ENCODE results near the gene TMEM271.
"Not testable (repeated sequence)": the region's sequence is repeated elsewhere in the genome, so short reads cannot be mapped to it uniquely, and the experiment has no call there.

The TMEM271 gene

GRCh38 chr4:598925-599324, 22.8 kb upstream of the TMEM271 start:
- Mint-ChIP-seq H3K27ac (no peak overlapping the region), H3K4me3 (no peak overlapping the region), H3K9me3 (peaks cover 8% of the 10 kb centered on the region), H3K27me3 (no peaks in the 10 kb centered on the region), H3K4me1 (no peaks in the 10 kb centered on the region), H3K36me3 (no peaks in the 10 kb centered on the region)
- no peak for DNase-seq
- CTCF ChIA-PET: no interaction called here

GRCh38 chr4:592825-593520, 16.9 kb upstream of the TMEM271 start:
- H3K4me1 Mint-ChIP-seq: no peaks in the 10 kb centered on the region
- no peak overlapping the region for H3K27ac Mint-ChIP-seq
- CTCF ChIA-PET: no interaction called here
- H3K36me3 Mint-ChIP-seq: no peaks in the 10 kb centered on the region
- peaks cover 5% of the 10 kb centered on the region for H3K27me3 Mint-ChIP-seq
- no peak for DNase-seq
- no peak overlapping the region for H3K4me3 Mint-ChIP-seq
- peaks cover 19% of the 10 kb centered on the region for H3K9me3 Mint-ChIP-seq

GRCh38 chr4:592178-592577, 16.1 kb upstream of the TMEM271 start:
- DNase-seq, H3K4me3 Mint-ChIP-seq, CTCF ChIA-PET, H3K27ac Mint-ChIP-seq, H3K4me1 Mint-ChIP-seq, H3K36me3 Mint-ChIP-seq, H3K27me3 Mint-ChIP-seq: not testable (repeated sequence)
- H3K9me3 Mint-ChIP-seq: peaks cover 19% of the 10 kb centered on the region

GRCh38 chr4:590313-590841, 14.3 kb upstream of the TMEM271 start:
- Mint-ChIP-seq H3K4me1 (no peaks in the 10 kb centered on the region), H3K4me3 (no peak overlapping the region), H3K27me3 (peaks cover 5% of the 10 kb centered on the region), H3K9me3 (peaks cover 16% of the 10 kb centered on the region), H3K36me3 (no peaks in the 10 kb centered on the region), H3K27ac (no peak overlapping the region)
- CTCF ChIA-PET: no interaction called here
- no peak for DNase-seq

DNA sequence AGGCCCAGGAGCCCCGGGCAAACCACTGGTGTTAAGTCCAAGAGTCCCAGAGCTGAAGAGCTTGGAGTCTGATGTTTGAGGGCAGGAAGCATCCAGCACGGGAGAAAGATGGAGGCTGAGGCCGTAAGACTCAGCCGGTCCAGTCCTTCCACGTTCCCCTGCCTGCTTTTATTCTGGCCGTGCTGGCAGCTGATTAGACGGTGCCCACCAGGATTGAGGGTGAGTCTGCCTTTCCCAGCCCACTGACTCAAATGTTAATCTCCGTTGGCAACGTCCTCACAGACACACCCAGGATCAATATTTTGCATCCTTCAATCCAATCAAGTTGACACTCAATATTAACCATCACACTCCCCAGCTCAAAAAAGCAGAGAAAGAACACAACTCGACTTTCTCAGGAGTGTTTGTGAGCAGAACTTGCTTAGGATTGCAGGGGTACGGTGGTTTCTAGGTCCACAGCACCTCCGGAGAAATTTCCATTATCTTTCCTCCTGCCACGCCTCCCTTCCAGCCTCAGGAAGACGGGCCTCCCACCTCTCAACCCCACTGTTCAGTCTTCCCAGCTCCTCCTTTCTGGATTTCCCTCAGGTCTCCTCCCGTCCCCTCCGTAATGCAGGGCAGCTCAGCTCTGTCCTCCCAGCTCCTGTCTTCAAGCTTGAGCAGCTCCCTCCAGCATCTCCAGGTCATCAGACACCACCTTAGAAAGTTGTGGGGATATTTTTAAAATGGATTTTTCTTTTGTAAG, 13.3 kb upstream of the TMEM271 start:
- peaks cover 16% of the 10 kb centered on the region for H3K9me3 Mint-ChIP-seq
- peak overlapping the region; percentile 52 for H3K27ac Mint-ChIP-seq
- no peak overlapping the region for H3K4me3 Mint-ChIP-seq
- no peak for DNase-seq
- no peaks in the 10 kb centered on the region for H3K36me3 Mint-ChIP-seq
- peaks cover 5% of the 10 kb centered on the region for H3K27me3 Mint-ChIP-seq
- CTCF ChIA-PET: no interaction called here
- H3K4me1 Mint-ChIP-seq: no peaks in the 10 kb centered on the region

GRCh38 chr4:588351-588849, 12.3 kb upstream of the TMEM271 start:
- H3K9me3 Mint-ChIP-seq: peaks cover 17% of the 10 kb centered on the region
- DNase-seq: no peak
- H3K4me3 Mint-ChIP-seq: no peak overlapping the region
- H3K27me3 Mint-ChIP-seq: peaks cover 5% of the 10 kb centered on the region
- CTCF ChIA-PET: no interaction called here
- H3K27ac Mint-ChIP-seq: no peak overlapping the region
- H3K36me3 Mint-ChIP-seq: no peaks in the 10 kb centered on the region
- no peaks in the 10 kb centered on the region for H3K4me1 Mint-ChIP-seq

- H3K27me3 Mint-ChIP-seq: peaks cover 2% of the 10 kb centered on the region
These were observed 11.7 kb upstream of the TMEM271 start for GRCh38 chr4:587671-588350.

DNA sequence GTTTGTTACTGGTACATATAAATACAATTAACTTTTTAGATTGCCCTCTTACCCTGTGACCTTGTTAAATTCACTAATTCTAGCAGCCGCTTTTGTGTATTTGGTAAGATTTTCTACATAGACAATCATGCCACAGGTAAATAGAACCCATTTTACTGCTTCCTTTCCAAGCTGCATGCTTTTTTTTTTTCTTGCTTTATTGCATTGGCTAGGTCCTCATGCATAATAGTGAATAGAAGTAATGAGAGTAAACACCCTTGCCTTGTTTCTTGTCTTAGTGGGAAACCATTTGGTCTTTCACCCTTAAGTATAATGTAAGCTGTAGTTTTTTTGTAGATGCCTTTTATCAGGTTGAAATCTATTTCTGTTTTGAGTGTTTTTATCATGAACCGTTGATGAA, 7.7 kb upstream of the TMEM271 start:
- no peaks in the 10 kb centered on the region for H3K36me3 Mint-ChIP-seq
- no peak for DNase-seq
- no peak overlapping the region for H3K27ac Mint-ChIP-seq
- no peak overlapping the region for H3K4me3 Mint-ChIP-seq
- H3K4me1 Mint-ChIP-seq: no peaks in the 10 kb centered on the region
- H3K9me3 Mint-ChIP-seq: peaks cover 15% of the 10 kb centered on the region
- CTCF ChIA-PET: no interaction called here
- peaks cover 21% of the 10 kb centered on the region for H3K27me3 Mint-ChIP-seq

More at GRCh38 chr4:587671-588350, 11.7 kb upstream of the TMEM271 start:
- peaks cover 15% of the 10 kb centered on the region for H3K9me3 Mint-ChIP-seq
- H3K27ac Mint-ChIP-seq: no peak overlapping the region
- no peaks in the 10 kb centered on the region for H3K36me3 Mint-ChIP-seq
- no peak overlapping the region for H3K4me3 Mint-ChIP-seq
- no peak for DNase-seq
- CTCF ChIA-PET: interaction anchor here (0.6 kb wide), 1 partner anchor 150 kb away, joined by 3 read pairs; no protein-coding TSS in a partner anchor
- no peaks in the 10 kb centered on the region for H3K4me1 Mint-ChIP-seq

- CTCF ChIA-PET: no interaction called here
- Mint-ChIP-seq H3K27me3 (peaks cover 41% of the 10 kb centered on the region), H3K27ac (no peak overlapping the region), H3K4me3 (no peak overlapping the region), H3K4me1 (peaks cover 6% of the 10 kb centered on the region), H3K9me3 (peaks cover 9% of the 10 kb centered on the region), H3K36me3 (no peaks in the 10 kb centered on the region)
- no peak for DNase-seq
These were observed 5.8 kb upstream of the TMEM271 start for GRCh38 chr4:581753-582361.

- Mint-ChIP-seq H3K36me3 (no peaks in the 10 kb centered on the region), H3K4me1 (peaks cover 6% of the 10 kb centered on the region), H3K27ac (no peak overlapping the region), H3K4me3 (no peak overlapping the region), H3K9me3 (peaks cover 9% of the 10 kb centered on the region), H3K27me3 (peaks cover 47% of the 10 kb centered on the region)
- CTCF ChIA-PET: no interaction called here
- DNase-seq: no peak
These were observed 5.1 kb upstream of the TMEM271 start for GRCh38 chr4:581181-581580.

- H3K27ac Mint-ChIP-seq: no peak overlapping the region
- H3K9me3 Mint-ChIP-seq: peaks cover 9% of the 10 kb centered on the region
- peaks cover 6% of the 10 kb centered on the region for H3K4me1 Mint-ChIP-seq
- no peak for DNase-seq
- CTCF ChIA-PET: no interaction called here
- H3K4me3 Mint-ChIP-seq: no peak overlapping the region
- H3K36me3 Mint-ChIP-seq: no peaks in the 10 kb centered on the region
- peaks cover 54% of the 10 kb centered on the region for H3K27me3 Mint-ChIP-seq
These were observed 3.6 kb upstream of the TMEM271 start for GRCh38 chr4:579543-580175.

DNA sequence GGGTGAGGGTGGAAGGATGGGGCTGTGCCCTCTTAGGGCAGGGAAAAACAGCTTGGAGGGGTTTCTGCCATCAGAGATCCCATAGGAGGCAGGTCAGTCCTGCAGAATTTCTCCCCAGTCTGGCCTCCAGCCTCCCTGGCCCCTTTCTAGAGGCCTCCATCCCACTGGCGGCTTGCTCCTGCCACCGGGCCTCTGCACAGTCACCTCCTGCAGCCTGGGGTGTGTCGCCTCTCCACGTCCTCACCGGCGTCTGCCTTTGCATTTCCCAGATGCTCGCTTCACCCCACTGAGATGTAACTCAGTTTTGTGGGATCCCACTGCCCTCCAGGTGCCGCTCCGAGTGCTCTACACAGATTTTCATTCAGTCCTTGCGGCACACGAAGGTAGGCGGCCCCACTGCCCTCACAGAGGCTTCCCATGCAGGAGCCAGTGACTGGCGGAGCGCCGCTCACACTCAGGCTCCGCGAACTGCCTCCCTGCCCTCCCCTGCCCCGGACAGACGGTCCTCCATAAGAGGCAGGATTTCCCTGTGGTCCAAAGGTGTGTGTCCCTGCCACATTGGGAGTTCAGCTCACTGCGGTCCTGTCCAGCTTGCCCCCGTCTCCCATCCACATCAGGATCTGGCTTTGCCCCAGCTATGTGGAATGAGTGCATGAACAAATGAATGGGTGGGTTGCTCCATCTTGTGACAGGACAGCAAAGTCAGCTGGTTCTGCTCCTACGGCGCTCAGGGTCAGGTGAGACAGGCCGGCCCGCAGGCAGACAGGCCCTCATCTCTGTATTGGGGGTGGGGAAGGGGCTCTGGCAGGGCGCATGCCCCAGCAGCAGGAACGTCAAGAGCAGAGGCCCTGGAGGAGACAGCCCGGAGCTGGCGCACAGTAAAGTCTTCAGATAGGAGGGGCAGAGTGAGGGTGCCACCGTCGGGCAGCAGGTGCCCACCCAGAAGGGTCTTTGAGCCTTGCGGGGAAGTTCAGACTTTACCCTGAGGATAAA, 2.7 kb upstream of the TMEM271 start:
- peaks cover 3% of the 10 kb centered on the region for H3K36me3 Mint-ChIP-seq
- H3K9me3 Mint-ChIP-seq: peaks cover 5% of the 10 kb centered on the region
- CTCF ChIA-PET: no interaction called here
- DNase-seq: no peak
- H3K4me3 Mint-ChIP-seq: no peak overlapping the region
- H3K27ac Mint-ChIP-seq: no peak overlapping the region
- H3K27me3 Mint-ChIP-seq: peaks cover 63% of the 10 kb centered on the region
- peaks cover 8% of the 10 kb centered on the region for H3K4me1 Mint-ChIP-seq
